ENCODE data around the gene TRIO. TPM values are rescaled to one million over a fixed set of nuclear protein-coding genes. Genes with fewer than 3 reads are reported as not detected.

TRIO gene
- total RNA-seq, 1 experiment from 2014 or later, result 68.4 TPM

DNA sequence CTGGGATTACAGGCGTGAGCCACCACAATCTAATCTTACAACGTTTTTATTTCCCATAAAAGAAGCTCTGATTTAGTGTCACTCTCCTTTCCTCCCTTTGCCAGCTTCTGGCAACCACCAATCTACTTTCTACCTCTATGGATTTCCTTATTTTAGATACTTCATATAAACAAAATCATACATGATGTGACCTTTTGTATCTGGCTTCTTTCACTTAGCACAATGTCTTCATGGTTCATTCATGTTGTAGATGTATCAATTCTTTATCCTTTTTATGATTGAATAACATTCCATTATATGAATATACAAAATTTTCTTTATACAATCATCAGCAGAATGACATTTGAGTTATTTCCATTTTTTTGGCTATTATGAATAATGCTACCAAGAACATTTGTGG, 9.7 kb upstream of the TRIO start:
- Histone ChIP-seq H3K36me3 (ENCODE audit: control insufficient read depth in 1 of 2, insufficient read depth in 2 of 2, low read length in 2 of 2) (no peaks in the 10 kb centered on the region), H3K79me2 (ENCODE audit: insufficient read depth, low read length) (no peaks in the 10 kb centered on the region), H3K9me2 (ENCODE audit: insufficient read depth) (no peaks in the 10 kb centered on the region), H3K4me1 (ENCODE audit: control insufficient read depth in 1 of 2, insufficient read depth in 2 of 2, low read length in 2 of 2) (no peaks in the 10 kb centered on the region), H3K4me2 (ENCODE audit: low read length) (no peak overlapping the region), H4K20me1 (ENCODE audit: insufficient read depth) (no peaks in the 10 kb centered on the region), H3K27ac (ENCODE audit: low read depth, low read length) (no peak overlapping the region), H3K9me3 (ENCODE audit: control insufficient read depth in 1 of 2, insufficient read depth in 1 of 2, low read depth in 1 of 2, low read length in 2 of 2) (no peaks in the 10 kb centered on the region), H2AFZ (ENCODE audit: low read depth, low read length, poor library complexity, severe bottlenecking) (no peak overlapping the region), H3K4me3 (replicated peaks in 1 of 2; ENCODE audit: low read depth in 1 of 2, low read length in 2 of 2) (no peak overlapping the region), H3K9ac (ENCODE audit: low read length) (no peak overlapping the region), H3K27me3 (ENCODE audit: insufficient read depth, low read length) (no peaks in the 10 kb centered on the region)
- no TSS peak for BruUV-seq (replicated peaks)
- intact Hi-C loops (cut with micrococcal nuclease), result no loop called here
- TF ChIP-seq YY1 (IDR thresholded peaks at IDR 0.05; ENCODE audit: extremely low read depth, insufficient replicate concordance, low read depth, low read length) (no peak), CBX3 (IDR thresholded peaks at IDR 0.05; ENCODE audit: low read depth) (no peak), RAD21 (IDR thresholded peaks at IDR 0.05; ENCODE audit: low read depth) (no peak), TCF7L2 (IDR thresholded peaks at IDR 0.05; ENCODE audit: borderline replicate concordance, extremely low read depth, insufficient read depth, insufficient read length) (no peak), SIN3A (IDR thresholded peaks at IDR 0.05; ENCODE audit: low read depth) (no peak), POLR2A (IDR thresholded peaks at IDR 0.05; ENCODE audit: borderline replicate concordance, extremely low read depth, insufficient read depth, insufficient read length) (no peak), ZFX (IDR thresholded peaks at IDR 0.05) (no peak), CEBPB (IDR thresholded peaks at IDR 0.05; ENCODE audit: low read depth) (no peak), EGR1 (IDR thresholded peaks at IDR 0.05; ENCODE audit: low read depth) (no peak), EZH2 (IDR thresholded peaks at IDR 0.05) (no peak), JUND (IDR thresholded peaks at IDR 0.05) (no peak), SP1 (IDR thresholded peaks at IDR 0.05; ENCODE audit: low read depth) (no peak), FOSL1 (IDR thresholded peaks at IDR 0.05; ENCODE audit: low read depth) (no peak), ELF1 (IDR thresholded peaks at IDR 0.05; ENCODE audit: borderline replicate concordance, low read depth) (no peak), SRF (IDR thresholded peaks at IDR 0.05; ENCODE audit: low read depth) (no peak)
- TF ChIP-seq, protein P1, sequence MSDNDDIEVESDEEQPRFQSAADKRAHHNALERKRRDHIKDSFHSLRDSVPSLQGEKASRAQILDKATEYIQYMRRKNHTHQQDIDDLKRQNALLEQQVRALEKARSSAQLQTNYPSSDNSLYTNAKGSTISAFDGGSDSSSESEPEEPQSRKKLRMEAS (IDR thresholded peaks at IDR 0.05), result no peak
- TF ChIP-seq, protein P2, sequence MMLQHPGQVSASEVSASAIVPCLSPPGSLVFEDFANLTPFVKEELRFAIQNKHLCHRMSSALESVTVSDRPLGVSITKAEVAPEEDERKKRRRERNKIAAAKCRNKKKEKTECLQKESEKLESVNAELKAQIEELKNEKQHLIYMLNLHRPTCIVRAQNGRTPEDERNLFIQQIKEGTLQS (IDR thresholded peaks at IDR 0.05), result no peak
- TF ChIP-seq, protein P3, sequence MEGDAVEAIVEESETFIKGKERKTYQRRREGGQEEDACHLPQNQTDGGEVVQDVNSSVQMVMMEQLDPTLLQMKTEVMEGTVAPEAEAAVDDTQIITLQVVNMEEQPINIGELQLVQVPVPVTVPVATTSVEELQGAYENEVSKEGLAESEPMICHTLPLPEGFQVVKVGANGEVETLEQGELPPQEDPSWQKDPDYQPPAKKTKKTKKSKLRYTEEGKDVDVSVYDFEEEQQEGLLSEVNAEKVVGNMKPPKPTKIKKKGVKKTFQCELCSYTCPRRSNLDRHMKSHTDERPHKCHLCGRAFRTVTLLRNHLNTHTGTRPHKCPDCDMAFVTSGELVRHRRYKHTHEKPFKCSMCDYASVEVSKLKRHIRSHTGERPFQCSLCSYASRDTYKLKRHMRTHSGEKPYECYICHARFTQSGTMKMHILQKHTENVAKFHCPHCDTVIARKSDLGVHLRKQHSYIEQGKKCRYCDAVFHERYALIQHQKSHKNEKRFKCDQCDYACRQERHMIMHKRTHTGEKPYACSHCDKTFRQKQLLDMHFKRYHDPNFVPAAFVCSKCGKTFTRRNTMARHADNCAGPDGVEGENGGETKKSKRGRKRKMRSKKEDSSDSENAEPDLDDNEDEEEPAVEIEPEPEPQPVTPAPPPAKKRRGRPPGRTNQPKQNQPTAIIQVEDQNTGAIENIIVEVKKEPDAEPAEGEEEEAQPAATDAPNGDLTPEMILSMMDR (IDR thresholded peaks at IDR 0.05 in 2 of 3, conservative IDR thresholded peaks at IDR 0.05 in 1 of 3; ENCODE audit: borderline replicate concordance in 1 of 3, insufficient read depth in 1 of 3, low read depth in 2 of 3, low read length in 2 of 3), result no peak
- TF ChIP-seq, protein P4, sequence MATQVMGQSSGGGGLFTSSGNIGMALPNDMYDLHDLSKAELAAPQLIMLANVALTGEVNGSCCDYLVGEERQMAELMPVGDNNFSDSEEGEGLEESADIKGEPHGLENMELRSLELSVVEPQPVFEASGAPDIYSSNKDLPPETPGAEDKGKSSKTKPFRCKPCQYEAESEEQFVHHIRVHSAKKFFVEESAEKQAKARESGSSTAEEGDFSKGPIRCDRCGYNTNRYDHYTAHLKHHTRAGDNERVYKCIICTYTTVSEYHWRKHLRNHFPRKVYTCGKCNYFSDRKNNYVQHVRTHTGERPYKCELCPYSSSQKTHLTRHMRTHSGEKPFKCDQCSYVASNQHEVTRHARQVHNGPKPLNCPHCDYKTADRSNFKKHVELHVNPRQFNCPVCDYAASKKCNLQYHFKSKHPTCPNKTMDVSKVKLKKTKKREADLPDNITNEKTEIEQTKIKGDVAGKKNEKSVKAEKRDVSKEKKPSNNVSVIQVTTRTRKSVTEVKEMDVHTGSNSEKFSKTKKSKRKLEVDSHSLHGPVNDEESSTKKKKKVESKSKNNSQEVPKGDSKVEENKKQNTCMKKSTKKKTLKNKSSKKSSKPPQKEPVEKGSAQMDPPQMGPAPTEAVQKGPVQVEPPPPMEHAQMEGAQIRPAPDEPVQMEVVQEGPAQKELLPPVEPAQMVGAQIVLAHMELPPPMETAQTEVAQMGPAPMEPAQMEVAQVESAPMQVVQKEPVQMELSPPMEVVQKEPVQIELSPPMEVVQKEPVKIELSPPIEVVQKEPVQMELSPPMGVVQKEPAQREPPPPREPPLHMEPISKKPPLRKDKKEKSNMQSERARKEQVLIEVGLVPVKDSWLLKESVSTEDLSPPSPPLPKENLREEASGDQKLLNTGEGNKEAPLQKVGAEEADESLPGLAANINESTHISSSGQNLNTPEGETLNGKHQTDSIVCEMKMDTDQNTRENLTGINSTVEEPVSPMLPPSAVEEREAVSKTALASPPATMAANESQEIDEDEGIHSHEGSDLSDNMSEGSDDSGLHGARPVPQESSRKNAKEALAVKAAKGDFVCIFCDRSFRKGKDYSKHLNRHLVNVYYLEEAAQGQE (IDR thresholded peaks at IDR 0.05; ENCODE audit: low read depth), result no peak
- TF ChIP-seq, protein P5, sequence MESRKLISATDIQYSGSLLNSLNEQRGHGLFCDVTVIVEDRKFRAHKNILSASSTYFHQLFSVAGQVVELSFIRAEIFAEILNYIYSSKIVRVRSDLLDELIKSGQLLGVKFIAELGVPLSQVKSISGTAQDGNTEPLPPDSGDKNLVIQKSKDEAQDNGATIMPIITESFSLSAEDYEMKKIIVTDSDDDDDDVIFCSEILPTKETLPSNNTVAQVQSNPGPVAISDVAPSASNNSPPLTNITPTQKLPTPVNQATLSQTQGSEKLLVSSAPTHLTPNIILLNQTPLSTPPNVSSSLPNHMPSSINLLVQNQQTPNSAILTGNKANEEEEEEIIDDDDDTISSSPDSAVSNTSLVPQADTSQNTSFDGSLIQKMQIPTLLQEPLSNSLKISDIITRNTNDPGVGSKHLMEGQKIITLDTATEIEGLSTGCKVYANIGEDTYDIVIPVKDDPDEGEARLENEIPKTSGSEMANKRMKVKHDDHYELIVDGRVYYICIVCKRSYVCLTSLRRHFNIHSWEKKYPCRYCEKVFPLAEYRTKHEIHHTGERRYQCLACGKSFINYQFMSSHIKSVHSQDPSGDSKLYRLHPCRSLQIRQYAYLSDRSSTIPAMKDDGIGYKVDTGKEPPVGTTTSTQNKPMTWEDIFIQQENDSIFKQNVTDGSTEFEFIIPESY (IDR thresholded peaks at IDR 0.05; ENCODE audit: extremely low read depth, insufficient replicate concordance, low read length), result no peak
- ChIA-PET CTCF (no interaction called here), POLR2A (no interaction called here), RAD21 (ENCODE audit: low non-redundant PET in 1 of 2, low total read pairs in 2 of 2, uncharacterized antibody in 2 of 2, unreplicated experiment in 2 of 2) (no interaction called here)
- ATAC-seq (no peak), DNase-seq (ENCODE audit: low read depth, low spot score) (no peak)

Data from HCT116 (cell line).